SK-N-DZ (cell line): Measurements from ENCODE around the gene SCRN2.

Experiments used
- DNase-seq: peaks from one replicate; pipeline ENCODE4 v3.0.0-alpha.2; 2015; ENCODE audit warnings: low spot score

SCRN2 gene

GRCh38 chr17:47872019-47872650 lies 31.1 kb upstream of the SCRN2 start:
- DNase-seq: no peak

GRCh38 chr17:47871048-47871447 lies 30.0 kb upstream of the SCRN2 start:
- DNase-seq: no peak

- no peak for DNase-seq
These were observed 29.0 kb upstream of the SCRN2 start for GRCh38 chr17:47870056-47870455.

GRCh38 chr17:47869114-47869513 lies 28.0 kb upstream of the SCRN2 start:
- no peak for DNase-seq

- DNase-seq: no peak
These were observed 26.9 kb upstream of the SCRN2 start for GRCh38 chr17:47867813-47868533.

- DNase-seq: peak; percentile 85
These were observed 25.9 kb upstream of the SCRN2 start for GRCh38 chr17:47866941-47867340.

- DNase-seq: no peak
These were observed 23.7 kb upstream of the SCRN2 start for GRCh38 chr17:47864791-47865216.

- no peak for DNase-seq
These were observed 21.8 kb upstream of the SCRN2 start for GRCh38 chr17:47862621-47863440.

GRCh38 chr17:47860386-47860785 lies 19.3 kb upstream of the SCRN2 start:
- no peak for DNase-seq

- no peak for DNase-seq
These were observed 16.7 kb upstream of the SCRN2 start for GRCh38 chr17:47857551-47858455.

GRCh38 chr17:47856830-47857229 lies 15.8 kb upstream of the SCRN2 start:
- no peak for DNase-seq

- DNase-seq: no peak
These were observed 14.7 kb upstream of the SCRN2 start for GRCh38 chr17:47855737-47856136.

- no peak for DNase-seq
These were observed 12.5 kb upstream of the SCRN2 start for GRCh38 chr17:47853616-47854015.

- DNase-seq: no peak
These were observed 11.3 kb upstream of the SCRN2 start for GRCh38 chr17:47852113-47852949.

- no peak for DNase-seq
These were observed 10.7 kb upstream of the SCRN2 start for GRCh38 chr17:47851764-47852112.

- peak; percentile 70 for DNase-seq
These were observed 9.9 kb upstream of the SCRN2 start, which contains the start of gene SP6 for GRCh38 chr17:47850692-47851573. Gene SP6 (minus strand): TSS chr17:47851163. CDS start chr17:47848429, 2,734 bp downstream.

GRCh38 chr17:47850373-47850691 lies 9.3 kb upstream of the SCRN2 start:
- no peak for DNase-seq

GRCh38 chr17:47848198-47848513 lies 7.1 kb upstream of the SCRN2 start:
- no peak for DNase-seq

- peak; percentile 40 for DNase-seq
These were observed 6.5 kb upstream of the SCRN2 start for GRCh38 chr17:47847341-47848197.
